Hematopoietic multipotent progenitor cell treated with erythropoietin and hydrocortisone succinate and interleukin-3 and kit ligand, for 4 days (in vitro differentiated cells): ENCODE data around the gene ENPP3.

Experiments used
- DNase-seq: peaks from one replicate; pipeline ENCODE4 v3.0.0-alpha.2; 2015

The ENPP3 gene

GRCh38 chr6:131770776-131771175, 133.7 kb downstream of the ENPP3 start:
- DNase-seq: no peak

DNA sequence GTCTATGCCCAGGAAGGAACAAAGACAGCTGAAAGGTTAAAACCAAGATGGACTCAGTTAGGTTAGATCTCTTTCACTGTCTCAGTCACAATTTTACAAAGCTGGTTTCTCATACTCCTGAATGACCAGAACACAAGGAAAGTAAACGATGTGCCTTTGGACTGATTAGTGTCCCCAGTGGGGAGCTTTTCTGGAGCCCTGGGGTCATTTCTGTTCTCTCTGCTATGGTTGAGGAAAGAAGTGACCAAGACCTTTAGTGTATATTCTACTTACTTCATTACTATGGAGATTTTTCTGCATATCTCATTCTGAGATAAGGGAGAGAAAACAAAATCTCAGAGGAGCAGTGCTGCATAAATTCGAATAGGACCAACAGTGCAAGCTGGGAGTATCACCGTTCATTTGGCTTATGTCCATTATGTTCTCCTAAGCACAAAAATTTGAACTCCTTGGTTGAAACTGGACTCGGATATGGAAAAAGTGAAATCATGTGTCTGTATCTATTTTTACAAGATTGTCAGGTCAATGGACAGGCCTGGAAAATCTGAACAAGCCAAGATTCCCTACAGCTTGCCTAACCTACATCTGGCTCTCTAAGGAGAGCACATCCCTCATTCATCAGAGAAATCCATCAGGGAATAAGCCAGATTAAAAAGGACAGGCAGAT, 136.3 kb downstream of the ENPP3 start:
- DNase-seq: no peak

- no peak for DNase-seq
Observed at GRCh38 chr6:131775886-131776285, 138.8 kb downstream of the ENPP3 start.

DNA sequence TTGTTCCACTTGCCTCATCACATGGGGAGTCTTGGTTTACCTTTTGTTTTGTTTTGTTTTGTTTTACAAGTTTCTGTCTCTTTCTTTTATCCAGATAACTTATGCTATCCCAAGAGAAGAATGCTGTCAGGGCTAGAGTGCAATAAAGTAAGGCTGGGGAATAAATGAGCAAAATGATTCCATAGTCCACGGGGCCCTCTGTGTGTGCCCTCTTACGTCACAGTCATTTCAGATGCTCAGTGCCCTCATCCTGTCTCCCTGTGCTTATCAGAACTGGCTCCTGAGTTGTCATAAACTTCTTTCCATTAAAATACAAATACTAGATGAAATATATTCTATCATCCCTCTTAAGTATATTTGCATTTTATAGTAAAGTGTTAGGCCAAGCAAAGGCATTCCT, 139.9 kb downstream of the ENPP3 start:
- no peak for DNase-seq

DNA sequence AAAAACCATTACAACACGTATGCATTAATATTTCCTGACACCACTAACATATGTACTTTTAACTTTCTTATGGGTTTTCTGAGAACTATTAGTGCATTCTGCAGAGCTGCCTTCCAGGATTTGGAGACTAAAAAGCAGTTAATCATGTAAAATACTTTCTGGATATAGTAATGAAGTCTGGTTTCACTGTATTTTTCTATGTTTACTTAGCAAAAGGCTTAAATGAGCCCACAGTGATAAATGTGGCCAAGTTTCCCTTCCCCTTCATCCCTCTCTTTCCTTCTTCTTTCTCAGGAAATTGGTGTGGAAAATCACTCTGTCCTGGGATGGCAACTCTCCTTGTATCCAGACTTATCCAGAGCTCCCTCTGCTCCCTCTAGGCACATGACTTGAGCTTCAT, 141.1 kb downstream of the ENPP3 start:
- DNase-seq: no peak

- DNase-seq: no peak
Observed at GRCh38 chr6:131779304-131779703, 142.2 kb downstream of the ENPP3 start.

DNA sequence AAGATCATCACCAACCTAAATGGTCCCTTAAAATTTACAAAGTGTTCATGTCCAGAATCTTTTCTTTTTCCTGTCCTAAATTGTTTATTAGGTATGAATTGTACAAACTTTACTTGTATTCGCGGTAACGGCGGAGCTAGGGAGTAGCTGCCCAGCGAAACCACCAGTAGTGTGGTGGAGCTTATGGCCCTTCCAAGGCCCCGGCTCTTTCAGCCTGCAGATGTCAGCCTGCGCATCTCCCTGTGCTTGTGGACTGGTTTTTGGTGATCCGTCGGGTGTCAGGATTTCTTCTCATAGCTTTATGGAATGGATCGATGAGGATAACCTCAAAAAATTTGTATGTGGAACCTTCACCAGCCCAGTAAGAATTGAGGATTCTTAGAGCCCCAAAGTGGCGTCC, 143.5 kb downstream of the ENPP3 start:
- no peak for DNase-seq

GRCh38 chr6:131781687-131782086, 144.6 kb downstream of the ENPP3 start:
- DNase-seq: no peak

DNA sequence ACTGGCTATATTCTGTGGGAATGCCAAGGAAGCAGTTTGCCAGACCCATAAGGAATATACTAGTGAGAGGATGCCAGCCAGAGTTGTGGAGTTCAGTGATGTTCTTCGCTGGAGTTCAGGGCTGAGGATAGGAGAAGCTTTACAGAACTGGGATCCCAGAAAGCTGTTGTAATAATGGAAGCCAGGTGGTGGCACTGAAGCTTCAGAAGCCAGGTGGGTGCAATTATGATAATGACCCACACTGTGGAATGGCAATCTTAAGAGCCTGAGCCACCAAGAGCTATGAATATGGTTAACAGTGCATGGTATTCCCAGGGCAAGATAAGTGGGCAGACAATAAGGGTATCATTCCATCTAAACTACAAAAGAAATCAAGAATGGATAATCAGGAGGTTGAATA, 145.7 kb downstream of the ENPP3 start:
- DNase-seq: no peak

DNA sequence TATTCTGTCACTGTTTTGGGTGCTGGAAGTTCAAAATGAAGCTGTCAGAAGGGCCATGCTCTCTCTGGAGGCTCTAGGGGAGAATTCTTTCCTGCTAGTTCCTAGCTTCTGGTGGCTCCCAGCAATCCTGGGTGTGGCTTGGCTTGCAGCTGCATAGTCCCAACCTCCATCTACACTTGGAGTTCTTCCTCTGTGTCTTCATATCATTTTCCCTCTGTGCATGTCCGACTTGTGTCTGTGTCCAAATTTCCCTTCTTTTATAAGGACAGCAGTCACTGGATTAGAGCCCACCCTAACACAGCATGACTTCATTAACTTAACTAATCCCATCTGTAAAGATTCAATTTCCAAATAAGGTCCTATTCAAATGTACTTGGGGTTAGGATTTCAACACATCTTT, 147.5 kb downstream of the ENPP3 start:
- no peak for DNase-seq

DNA sequence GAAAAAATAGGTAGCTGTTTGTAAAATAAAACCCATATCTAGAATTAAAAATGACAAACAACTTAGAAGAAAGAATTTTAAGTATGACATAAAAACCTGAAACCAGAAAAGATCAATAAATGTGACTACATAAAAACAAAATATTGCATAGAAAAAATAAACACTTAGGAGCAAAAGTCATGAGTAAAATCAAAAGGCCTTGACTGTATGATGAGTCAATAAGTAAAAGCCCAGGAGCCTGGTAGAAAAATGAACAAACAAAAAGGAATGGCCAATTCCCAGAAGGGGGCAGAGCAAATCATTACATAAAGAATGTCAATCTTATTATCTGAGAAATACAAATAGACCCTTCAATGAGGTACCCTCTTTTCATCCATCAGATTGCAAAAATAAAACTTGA, 150.0 kb downstream of the ENPP3 start:
- no peak for DNase-seq

DNA sequence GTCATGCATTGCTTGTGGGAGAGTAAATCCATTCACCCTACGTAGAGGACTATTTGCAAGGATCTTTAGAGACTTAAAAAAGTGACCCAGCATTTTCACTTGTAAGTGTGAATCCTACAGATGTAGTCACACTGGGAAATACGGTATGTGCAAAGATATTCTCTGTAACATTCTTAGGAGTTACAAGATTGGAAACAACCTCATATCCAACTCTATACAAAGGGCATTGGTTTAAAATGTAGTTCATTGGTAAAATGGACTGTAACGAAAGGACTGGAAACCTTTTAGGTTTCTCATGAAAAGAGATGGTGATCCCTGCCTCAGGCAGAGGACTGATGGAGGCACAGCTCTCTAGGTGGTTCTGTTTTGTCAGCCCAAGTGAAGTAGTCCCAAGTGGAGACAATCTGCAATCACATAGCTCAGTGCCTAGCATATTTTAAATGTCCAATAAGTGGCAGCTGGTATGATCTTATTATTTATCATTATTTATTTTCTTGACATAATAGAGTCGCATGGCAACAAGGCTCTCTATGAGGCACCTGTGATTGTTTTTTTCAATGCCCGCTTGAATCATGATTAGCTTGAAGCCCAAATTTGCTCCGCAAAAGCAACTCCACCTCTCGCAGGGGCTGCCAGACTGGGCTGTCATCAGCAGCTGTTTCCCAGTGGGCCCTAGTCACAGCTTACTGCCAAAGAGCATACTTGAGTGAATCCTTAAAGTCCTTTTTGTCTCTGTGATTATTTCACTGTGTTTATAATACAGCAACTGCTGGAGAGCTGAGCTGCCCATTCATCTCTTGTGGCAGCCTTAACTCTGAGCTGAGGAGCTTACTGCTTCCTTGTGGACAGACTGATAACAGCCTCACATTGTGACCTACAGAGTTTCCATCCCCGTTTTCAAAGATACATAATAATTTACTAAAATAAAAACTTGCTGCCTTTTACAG, 150.9 kb downstream of the ENPP3 start:
- DNase-seq: no peak

GRCh38 chr6:131789219-131789618, 152.1 kb downstream of the ENPP3 start:
- peak; percentile 22 for DNase-seq

GRCh38 chr6:131791476-131791875, 154.4 kb downstream of the ENPP3 start:
- no peak for DNase-seq

DNA sequence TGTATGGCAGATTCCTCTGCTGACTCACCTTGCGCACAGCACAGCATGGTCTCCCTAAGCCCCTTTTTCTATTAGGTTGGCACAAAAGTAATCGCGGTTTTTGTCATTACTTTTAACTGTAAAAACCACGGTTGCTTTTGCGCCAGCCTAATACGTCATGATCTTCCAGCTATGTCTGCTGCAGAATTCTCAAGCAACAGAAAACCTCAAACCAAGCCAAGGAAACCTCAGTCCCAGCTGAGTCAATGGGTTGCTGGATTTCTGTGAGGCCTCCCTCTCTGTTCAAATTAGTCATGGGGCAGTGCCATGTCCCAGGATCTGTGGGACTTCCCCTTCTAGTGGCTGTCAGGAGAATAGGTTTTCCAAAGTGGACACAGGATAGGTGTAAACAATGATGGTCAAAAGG, 155.0 kb downstream of the ENPP3 start:
- no peak for DNase-seq

- no peak for DNase-seq
Observed at GRCh38 chr6:131795366-131795765, 158.3 kb downstream of the ENPP3 start.
